Activated T-helper 17 cell treated with anti-CD3 and anti-CD28 coated beads, Interleukin-2, amount 50 U/mL, for 72 hours (primary cell): ENCODE results near the gene PHC1. TPM values are rescaled to one million over a fixed set of nuclear protein-coding genes. Genes with fewer than 3 reads are reported as not detected.
A peak's percentile ranks its signal among the peaks of the same experiment; 100 is the strongest.

Experiments
- ATAC-seq: fragments of 150-1000 bp; cut with Tn5 transposase; replicated peaks from 2 replicates; pipeline ENCODE4 v1.10.0; 2021; ENCODE audit warnings: mild to moderate bottlenecking, moderate library complexity
- H3K27ac Mint-ChIP-seq: one replicate; pipeline ENCODE4 v1.8.0; 2022; ENCODE audit warnings: mixed read lengths
- H3K27me3 Mint-ChIP-seq: one replicate; pipeline ENCODE4 v1.8.0; 2022; ENCODE audit warnings: mixed read lengths
- H3K36me3 Mint-ChIP-seq: one replicate; pipeline ENCODE4 v1.8.0; 2022; ENCODE audit warnings: low read depth, mild to moderate bottlenecking, mixed read lengths
- H3K4me1 Mint-ChIP-seq: one replicate; pipeline ENCODE4 v1.8.0; 2022; ENCODE audit warnings: mixed read lengths
- H3K4me3 Mint-ChIP-seq: one replicate; pipeline ENCODE4 v1.8.0; 2022; ENCODE audit warnings: mild to moderate bottlenecking, mixed read lengths
- H3K9me3 Mint-ChIP-seq: one replicate; pipeline ENCODE4 v1.8.0; 2022; ENCODE audit warnings: mixed read lengths
- total RNA-seq, 2 donors: library from RNA; stranded (reverse); gene quantifications; one replicate each; pipeline ENCODE4 v1.2.3, GENCODE V29; 2022

Gene PHC1
- total RNA-seq, 2 donors from 2014 or later: 13.0 to 17.0 TPM

- peak; percentile 45 for ATAC-seq
- Mint-ChIP-seq H3K9me3 (no peaks in the 10 kb centered on the region), H3K27ac (no peak within 1 kb of the TSS), H3K4me3 (peak within 1 kb of the TSS; percentile 37), H3K4me1 (peaks cover 27% of the 10 kb centered on the region), H3K27me3 (no peaks in the 10 kb centered on the region), H3K36me3 (no peaks in the 10 kb centered on the region)
Observed at GRCh38 chr12:8989413-8989812, 75.1 kb downstream of the PHC1 start, which contains the start of gene KLRG1. Gene KLRG1, plus strand, starts transcription at chr12:8989546. Its CDS starts 90 bp downstream, at chr12:8989636.

Other genes starting within 250 kb of the PHC1 start
- gene RIMKLB, start 216.5 kb upstream of the PHC1 start, total RNA-seq: 1 to 10 TPM in 1 of 2 donors, under 1 TPM in 1; 0.95 to 1.4 TPM
- gene A2ML1, start 91.9 kb upstream of the PHC1 start, total RNA-seq: not detected
- 100 to 1,000 TPM; 144 to 199 TPM for gene M6PR, start 35.1 kb downstream of the PHC1 start, total RNA-seq
- 1 to 10 TPM; 3.0 to 4.8 TPM for gene KLRG1, start 75.0 kb downstream of the PHC1 start, total RNA-seq
- gene A2M, start 201.4 kb downstream of the PHC1 start, total RNA-seq: under 1 TPM; 0.26 to 0.28 TPM